HL-60/S4 treated with retinoic acid at 250 ng/mL for 4 days and 3 days (cell line): ENCODE data around the gene FAM124B.

Experiments used
- in situ Hi-C: fragments of 300-500 bp; cut with MboI; formaldehyde crosslinking; loops from 2 replicates; pipeline ENCODE4 v1.7.0; 2022; ENCODE audit warnings: low sequenced_read_pairs

FAM124B gene

GRCh38 chr2:224349396-224349795, 52.5 kb downstream of the FAM124B start:
- in situ Hi-C loops: no loop called here

DNA sequence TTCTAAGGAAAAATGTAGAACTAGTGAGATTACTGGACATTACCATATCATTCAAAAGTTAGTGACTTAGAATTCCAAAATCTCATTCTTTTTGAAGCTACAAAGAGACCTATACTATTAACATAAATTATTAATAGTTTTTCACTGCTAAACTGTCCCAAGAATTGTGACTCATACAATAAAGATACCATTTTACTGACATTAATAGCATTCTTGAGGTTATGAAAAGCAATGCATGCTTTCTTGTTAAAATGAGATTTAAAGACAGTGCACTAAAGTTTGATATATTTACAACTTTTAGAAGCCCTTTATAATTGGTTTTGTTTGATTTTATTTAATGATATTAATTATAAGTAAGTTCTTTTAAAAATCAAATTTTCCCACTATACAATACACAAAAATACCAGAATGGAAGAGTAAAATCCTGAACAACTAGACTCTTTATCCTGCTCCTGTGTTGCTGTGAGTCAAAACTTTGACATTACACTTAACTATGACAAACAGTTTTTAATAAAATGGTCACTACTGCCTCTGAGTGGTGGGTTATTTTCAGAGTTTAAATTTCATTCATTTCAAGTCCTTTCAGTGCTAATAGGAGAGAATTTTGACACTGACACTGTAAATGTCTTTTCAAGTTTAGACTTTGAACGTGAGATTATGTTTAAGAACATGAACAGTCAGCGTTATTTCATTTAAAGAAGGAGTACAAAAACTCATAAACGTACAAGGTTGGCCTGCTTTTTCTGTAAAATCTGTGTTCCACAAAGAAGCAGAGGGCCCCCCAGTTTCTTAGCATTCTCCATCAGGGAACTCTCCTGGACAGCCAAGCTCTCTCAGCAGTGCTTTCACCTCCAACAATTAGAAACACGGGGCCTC, 54.5 kb downstream of the FAM124B start:
- in situ Hi-C loops: no loop called here

DNA sequence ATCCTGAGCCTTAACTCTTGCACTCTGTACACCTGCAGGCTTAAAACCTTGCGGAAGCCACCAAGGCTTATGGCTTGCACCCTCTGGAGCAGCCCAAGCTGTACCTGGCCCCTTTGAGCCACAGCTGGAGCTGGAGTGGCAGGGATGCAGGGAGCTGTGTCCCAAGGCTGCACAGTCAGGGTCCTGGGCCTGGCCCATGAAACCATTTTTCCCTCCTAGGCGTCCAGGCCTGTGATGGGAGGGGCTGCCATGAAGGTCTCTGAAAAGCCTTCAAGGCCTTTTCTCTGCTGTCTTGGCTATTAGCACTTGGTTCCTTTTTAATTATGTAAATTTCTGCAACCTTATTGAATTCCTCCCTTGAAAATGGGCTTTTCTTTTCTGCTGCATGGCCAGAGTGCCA, 56.4 kb downstream of the FAM124B start:
- in situ Hi-C loops: no loop called here

DNA sequence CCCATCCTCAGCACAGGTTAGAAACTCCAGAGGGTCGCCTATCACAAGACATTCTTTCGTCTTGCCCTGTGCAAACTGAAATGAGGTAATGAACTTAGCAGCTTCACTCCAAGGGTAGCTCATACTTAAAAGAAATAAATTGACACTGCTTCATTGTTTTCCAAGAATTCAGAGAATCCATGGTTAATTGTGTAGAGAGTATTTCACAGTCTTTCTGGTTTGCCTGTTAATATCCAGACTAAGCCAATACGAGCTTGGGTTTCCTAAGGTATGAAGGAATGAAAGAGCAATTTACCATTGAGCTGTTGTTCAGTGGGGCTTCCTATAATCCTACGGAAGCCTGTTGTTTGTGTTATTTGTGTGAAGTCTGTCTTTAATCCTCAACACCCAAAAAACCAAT, 58.7 kb downstream of the FAM124B start:
- in situ Hi-C loops: no loop called here

GRCh38 chr2:224335991-224336390, 65.9 kb downstream of the FAM124B start:
- in situ Hi-C loops: no loop called here

DNA sequence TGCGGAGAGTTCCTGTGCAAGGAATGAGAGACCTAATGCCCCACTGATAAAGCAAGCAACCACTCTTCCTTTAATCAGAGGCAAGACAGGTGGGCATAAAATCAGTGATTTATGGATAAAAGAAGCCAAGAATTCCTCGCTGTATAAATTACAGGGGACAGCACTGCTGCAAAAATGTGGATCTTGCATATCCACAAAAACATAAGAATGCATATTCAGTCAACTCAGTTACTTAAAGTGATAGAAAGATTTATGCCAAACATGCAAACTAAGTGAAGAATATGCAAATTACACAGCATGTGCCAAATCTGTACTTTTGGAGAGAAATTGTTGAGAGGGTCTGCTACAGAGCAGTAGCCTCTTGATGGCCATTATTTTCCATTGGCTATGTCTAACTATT, 67.2 kb downstream of the FAM124B start:
- in situ Hi-C loops: no loop called here

GRCh38 chr2:224333726-224334482, 68.0 kb downstream of the FAM124B start:
- in situ Hi-C loops: no loop called here

DNA sequence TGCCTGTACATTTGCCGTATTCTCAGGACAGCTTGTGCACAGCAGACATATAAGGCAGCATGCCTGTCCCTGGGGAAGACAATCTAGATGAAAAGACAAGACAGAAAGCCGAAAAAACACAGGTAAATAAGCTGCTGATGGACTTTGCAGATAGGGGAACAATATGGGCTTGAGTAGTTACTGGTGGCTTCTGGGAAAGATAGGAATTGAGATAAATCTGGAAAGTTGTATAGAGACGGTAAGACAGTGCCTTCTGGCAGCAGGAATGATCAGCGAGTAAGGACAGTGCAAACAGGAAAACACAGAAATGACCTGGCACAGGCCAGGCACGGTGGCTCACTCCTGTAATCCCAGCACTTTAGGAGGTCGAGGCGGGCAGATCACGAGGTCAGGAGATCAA, 70.2 kb downstream of the FAM124B start:
- in situ Hi-C loops: no loop called here

GRCh38 chr2:224328798-224329197, 73.1 kb downstream of the FAM124B start:
- in situ Hi-C loops: no loop called here
